ENCODE measurements around the gene SAMD1. TPM values are rescaled to one million over a fixed set of nuclear protein-coding genes. Genes with fewer than 3 reads are reported as not detected.

Gene SAMD1
- total and polyA plus RNA-seq, 2 experiments from 2014 or later = 32.2 to 69.0 TPM

DNA sequence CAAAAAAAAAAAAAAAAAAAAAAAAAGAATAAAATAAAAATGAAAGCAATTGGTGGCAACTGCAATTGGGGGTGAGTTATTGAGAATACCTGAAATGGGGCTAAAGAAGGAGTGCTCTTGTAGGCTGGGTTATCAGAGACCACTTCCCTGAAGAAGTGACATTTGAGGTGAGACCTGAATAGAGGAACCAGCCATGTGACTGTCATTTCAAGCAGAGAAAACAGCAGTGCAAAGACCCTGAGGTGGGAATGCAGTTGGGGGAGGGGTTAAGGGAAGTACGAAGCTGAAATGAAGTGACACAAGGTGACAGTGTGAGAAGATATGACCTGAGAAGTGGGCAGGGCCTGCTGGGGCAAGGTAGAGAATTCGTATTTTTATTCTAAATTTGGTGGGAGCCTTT lies 24.4 kb downstream of the SAMD1 start (continued):
- TF ChIP-seq ZNF462 (CRISPR knock-in tag; IDR thresholded peaks at IDR 0.05) = no peak

- no peak overlapping the region for H3K27ac ChIP-seq (ENCODE audit: low read depth)
- Mint-ChIP-seq H3K27ac (no peak overlapping the region), H3K27me3 (ENCODE audit: insufficient read depth, low read depth, poor library complexity) (peaks cover 21% of the 10 kb centered on the region), H3K36me3 (ENCODE audit: low read depth) (no peaks in the 10 kb centered on the region), H3K4me1 (peaks cover 10% of the 10 kb centered on the region), H3K9me3 (no peaks in the 10 kb centered on the region), H3K4me3 (no peak overlapping the region)
- peaks cover 19% of the 10 kb centered on the region for H3K27me3 ChIP-seq (ENCODE audit: insufficient read depth)
- H3K4me3 ChIP-seq = no peak overlapping the region
- peaks cover 8% of the 10 kb centered on the region; the same call in 1 of the 2 replicates for H3K4me1 ChIP-seq (ENCODE audit: insufficient read depth)
- H3K9me2 ChIP-seq (ENCODE audit: insufficient read depth) = no peaks in the 10 kb centered on the region
- H3K36me3 ChIP-seq (ENCODE audit: insufficient read depth) = no peaks in the 10 kb centered on the region
- H3F3A ChIP-seq (replicated peaks; ENCODE audit: low read depth) = 0 out of 2 replicates have a peak, but pooled peaks cover 5% of the 10 kb centered on the region
- no peaks in the 10 kb centered on the region for H4K20me1 ChIP-seq (replicated peaks; ENCODE audit: insufficient read depth)
- DNase-seq (ENCODE audit: low spot score) = no peak
- H2AFZ ChIP-seq = no peak overlapping the region
- no peak overlapping the region for H3K4me2 ChIP-seq
- ATAC-seq = no peak
- no peaks in the 10 kb centered on the region for H3K79me2 ChIP-seq (replicated peaks; ENCODE audit: insufficient read depth)
- TF ChIP-seq STAT1 (IDR thresholded peaks at IDR 0.05; ENCODE audit: unreplicated experiment) (no peak), EZH2phosphoT487 (IDR thresholded peaks at IDR 0.05; ENCODE audit: unreplicated experiment) (no peak), POLR2AphosphoS5 (IDR thresholded peaks at IDR 0.05; ENCODE audit: low read depth) (no peak), ZNF331 (CRISPR knock-in tag; IDR thresholded peaks at IDR 0.05; ENCODE audit: low read depth) (no peak), NANOG (IDR thresholded peaks at IDR 0.05; ENCODE audit: borderline replicate concordance) (no peak)
- TF ChIP-seq, protein P1, sequence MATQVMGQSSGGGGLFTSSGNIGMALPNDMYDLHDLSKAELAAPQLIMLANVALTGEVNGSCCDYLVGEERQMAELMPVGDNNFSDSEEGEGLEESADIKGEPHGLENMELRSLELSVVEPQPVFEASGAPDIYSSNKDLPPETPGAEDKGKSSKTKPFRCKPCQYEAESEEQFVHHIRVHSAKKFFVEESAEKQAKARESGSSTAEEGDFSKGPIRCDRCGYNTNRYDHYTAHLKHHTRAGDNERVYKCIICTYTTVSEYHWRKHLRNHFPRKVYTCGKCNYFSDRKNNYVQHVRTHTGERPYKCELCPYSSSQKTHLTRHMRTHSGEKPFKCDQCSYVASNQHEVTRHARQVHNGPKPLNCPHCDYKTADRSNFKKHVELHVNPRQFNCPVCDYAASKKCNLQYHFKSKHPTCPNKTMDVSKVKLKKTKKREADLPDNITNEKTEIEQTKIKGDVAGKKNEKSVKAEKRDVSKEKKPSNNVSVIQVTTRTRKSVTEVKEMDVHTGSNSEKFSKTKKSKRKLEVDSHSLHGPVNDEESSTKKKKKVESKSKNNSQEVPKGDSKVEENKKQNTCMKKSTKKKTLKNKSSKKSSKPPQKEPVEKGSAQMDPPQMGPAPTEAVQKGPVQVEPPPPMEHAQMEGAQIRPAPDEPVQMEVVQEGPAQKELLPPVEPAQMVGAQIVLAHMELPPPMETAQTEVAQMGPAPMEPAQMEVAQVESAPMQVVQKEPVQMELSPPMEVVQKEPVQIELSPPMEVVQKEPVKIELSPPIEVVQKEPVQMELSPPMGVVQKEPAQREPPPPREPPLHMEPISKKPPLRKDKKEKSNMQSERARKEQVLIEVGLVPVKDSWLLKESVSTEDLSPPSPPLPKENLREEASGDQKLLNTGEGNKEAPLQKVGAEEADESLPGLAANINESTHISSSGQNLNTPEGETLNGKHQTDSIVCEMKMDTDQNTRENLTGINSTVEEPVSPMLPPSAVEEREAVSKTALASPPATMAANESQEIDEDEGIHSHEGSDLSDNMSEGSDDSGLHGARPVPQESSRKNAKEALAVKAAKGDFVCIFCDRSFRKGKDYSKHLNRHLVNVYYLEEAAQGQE (IDR thresholded peaks at IDR 0.05; ENCODE audit: unreplicated experiment) = no peak
- TF ChIP-seq, protein P2, sequence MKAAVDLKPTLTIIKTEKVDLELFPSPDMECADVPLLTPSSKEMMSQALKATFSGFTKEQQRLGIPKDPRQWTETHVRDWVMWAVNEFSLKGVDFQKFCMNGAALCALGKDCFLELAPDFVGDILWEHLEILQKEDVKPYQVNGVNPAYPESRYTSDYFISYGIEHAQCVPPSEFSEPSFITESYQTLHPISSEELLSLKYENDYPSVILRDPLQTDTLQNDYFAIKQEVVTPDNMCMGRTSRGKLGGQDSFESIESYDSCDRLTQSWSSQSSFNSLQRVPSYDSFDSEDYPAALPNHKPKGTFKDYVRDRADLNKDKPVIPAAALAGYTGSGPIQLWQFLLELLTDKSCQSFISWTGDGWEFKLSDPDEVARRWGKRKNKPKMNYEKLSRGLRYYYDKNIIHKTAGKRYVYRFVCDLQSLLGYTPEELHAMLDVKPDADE (IDR thresholded peaks at IDR 0.05) = no peak
Observed at GRCh38 chr19:14063105-14063504, 27.4 kb downstream of the SAMD1 start.
